ENCODE results near the gene KLF2. TPM values are rescaled to one million over a fixed set of nuclear protein-coding genes. Genes with fewer than 3 reads are reported as not detected.

Gene KLF2
- total and polyA plus RNA-seq, 10 of the 15 experiments (the other 5 are each of a cell fraction or from before 2014, with no cell fraction given), result 0.16 to 13.7 (median 1.0) TPM

- TF ChIP-seq KDM1A (IDR thresholded peaks at IDR 0.05; ENCODE audit: borderline replicate concordance), result no peak
- TF ChIP-seq POLR2A (IDR thresholded peaks at IDR 0.05; ENCODE audit: low read depth, low read length), result peak; percentile 55
- TF ChIP-seq RAD51 (IDR thresholded peaks at IDR 0.05), result no peak
- TF ChIP-seq JUND (IDR thresholded peaks at IDR 0.05; ENCODE audit: low read depth, low read length), result no peak
- no peak for TF ChIP-seq POLR2AphosphoS2 (IDR thresholded peaks at IDR 0.05; ENCODE audit: low read depth, low read length)
- peak; percentile 58; the same call in 1 of the 2 replicates for TF ChIP-seq MLLT1 (IDR thresholded peaks at IDR 0.05)
- TF ChIP-seq CBFB (IDR thresholded peaks at IDR 0.05; ENCODE audit: low read depth), result peak; percentile 74
- TF ChIP-seq, protein P1, sequence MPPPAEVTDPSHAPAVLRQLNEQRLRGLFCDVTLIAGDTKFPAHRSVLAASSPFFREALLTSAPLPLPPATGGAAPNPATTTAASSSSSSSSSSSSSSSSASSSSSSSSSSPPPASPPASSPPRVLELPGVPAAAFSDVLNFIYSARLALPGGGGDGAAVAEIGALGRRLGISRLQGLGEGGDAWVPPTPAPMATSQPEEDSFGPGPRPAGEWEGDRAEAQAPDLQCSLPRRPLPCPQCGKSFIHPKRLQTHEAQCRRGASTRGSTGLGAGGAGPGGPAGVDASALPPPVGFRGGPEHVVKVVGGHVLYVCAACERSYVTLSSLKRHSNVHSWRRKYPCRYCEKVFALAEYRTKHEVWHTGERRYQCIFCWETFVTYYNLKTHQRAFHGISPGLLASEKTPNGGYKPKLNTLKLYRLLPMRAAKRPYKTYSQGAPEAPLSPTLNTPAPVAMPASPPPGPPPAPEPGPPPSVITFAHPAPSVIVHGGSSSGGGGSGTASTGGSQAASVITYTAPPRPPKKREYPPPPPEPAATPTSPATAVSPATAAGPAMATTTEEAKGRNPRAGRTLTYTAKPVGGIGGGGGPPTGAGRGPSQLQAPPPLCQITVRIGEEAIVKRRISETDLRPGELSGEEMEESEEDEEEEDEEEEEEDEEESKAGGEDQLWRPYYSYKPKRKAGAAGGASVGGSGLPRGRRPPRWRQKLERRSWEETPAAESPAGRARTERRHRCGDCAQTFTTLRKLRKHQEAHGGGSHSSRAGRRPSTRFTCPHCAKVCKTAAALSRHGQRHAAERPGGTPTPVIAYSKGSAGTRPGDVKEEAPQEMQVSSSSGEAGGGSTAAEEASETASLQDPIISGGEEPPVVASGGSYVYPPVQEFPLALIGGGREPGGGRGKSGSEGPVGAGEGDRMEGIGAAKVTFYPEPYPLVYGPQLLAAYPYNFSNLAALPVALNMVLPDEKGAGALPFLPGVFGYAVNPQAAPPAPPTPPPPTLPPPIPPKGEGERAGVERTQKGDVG (CRISPR knock-in tag; IDR thresholded peaks at IDR 0.05), result no peak
- TF ChIP-seq, protein P2, sequence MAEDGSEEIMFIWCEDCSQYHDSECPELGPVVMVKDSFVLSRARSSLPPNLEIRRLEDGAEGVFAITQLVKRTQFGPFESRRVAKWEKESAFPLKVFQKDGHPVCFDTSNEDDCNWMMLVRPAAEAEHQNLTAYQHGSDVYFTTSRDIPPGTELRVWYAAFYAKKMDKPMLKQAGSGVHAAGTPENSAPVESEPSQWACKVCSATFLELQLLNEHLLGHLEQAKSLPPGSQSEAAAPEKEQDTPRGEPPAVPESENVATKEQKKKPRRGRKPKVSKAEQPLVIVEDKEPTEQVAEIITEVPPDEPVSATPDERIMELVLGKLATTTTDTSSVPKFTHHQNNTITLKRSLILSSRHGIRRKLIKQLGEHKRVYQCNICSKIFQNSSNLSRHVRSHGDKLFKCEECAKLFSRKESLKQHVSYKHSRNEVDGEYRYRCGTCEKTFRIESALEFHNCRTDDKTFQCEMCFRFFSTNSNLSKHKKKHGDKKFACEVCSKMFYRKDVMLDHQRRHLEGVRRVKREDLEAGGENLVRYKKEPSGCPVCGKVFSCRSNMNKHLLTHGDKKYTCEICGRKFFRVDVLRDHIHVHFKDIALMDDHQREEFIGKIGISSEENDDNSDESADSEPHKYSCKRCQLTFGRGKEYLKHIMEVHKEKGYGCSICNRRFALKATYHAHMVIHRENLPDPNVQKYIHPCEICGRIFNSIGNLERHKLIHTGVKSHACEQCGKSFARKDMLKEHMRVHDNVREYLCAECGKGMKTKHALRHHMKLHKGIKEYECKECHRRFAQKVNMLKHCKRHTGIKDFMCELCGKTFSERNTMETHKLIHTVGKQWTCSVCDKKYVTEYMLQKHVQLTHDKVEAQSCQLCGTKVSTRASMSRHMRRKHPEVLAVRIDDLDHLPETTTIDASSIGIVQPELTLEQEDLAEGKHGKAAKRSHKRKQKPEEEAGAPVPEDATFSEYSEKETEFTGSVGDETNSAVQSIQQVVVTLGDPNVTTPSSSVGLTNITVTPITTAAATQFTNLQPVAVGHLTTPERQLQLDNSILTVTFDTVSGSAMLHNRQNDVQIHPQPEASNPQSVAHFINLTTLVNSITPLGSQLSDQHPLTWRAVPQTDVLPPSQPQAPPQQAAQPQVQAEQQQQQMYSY (CRISPR knock-in tag; IDR thresholded peaks at IDR 0.05), result no peak
- no peak; the same call in 1 of the 2 replicates for TF ChIP-seq JUNB (IDR thresholded peaks at IDR 0.05)
- no peak; the same call in 1 of the 2 replicates for TF ChIP-seq DPF2 (IDR thresholded peaks at IDR 0.05)
- TF ChIP-seq IRF4 (IDR thresholded peaks at IDR 0.05; ENCODE audit: low read depth, low read length), result no peak
- TF ChIP-seq MAX (IDR thresholded peaks at IDR 0.05; ENCODE audit: low read depth, low read length), result no peak
- no peak for TF ChIP-seq KLF5 (IDR thresholded peaks at IDR 0.05; ENCODE audit: partially characterized antibody)
- peak; percentile 92 for TF ChIP-seq RUNX3 (IDR thresholded peaks at IDR 0.05; ENCODE audit: low read length)
- TF ChIP-seq, protein P3, sequence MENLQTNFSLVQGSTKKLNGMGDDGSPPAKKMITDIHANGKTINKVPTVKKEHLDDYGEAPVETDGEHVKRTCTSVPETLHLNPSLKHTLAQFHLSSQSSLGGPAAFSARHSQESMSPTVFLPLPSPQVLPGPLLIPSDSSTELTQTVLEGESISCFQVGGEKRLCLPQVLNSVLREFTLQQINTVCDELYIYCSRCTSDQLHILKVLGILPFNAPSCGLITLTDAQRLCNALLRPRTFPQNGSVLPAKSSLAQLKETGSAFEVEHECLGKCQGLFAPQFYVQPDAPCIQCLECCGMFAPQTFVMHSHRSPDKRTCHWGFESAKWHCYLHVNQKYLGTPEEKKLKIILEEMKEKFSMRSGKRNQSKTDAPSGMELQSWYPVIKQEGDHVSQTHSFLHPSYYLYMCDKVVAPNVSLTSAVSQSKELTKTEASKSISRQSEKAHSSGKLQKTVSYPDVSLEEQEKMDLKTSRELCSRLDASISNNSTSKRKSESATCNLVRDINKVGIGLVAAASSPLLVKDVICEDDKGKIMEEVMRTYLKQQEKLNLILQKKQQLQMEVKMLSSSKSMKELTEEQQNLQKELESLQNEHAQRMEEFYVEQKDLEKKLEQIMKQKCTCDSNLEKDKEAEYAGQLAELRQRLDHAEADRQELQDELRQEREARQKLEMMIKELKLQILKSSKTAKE (IDR thresholded peaks at IDR 0.05; ENCODE audit: low read depth, poor library complexity, severe bottlenecking), result peak; percentile 76
- no peak for TF ChIP-seq NFXL1 (IDR thresholded peaks at IDR 0.05; ENCODE audit: borderline replicate concordance)
- TF ChIP-seq SREBF2 (IDR thresholded peaks at IDR 0.05; ENCODE audit: low read length), result no peak
Measured at GRCh38 chr19:16371540-16371986, 46.9 kb downstream of the KLF2 start (continued).
